DMS114 treated with DMSO at 0.1 percent for 48 hours (cell line): ENCODE data around the gene LTA4H.
A peak's percentile ranks its signal among the peaks of the same experiment; 100 is the strongest.
"Not testable (repeated sequence)": the region's sequence is repeated elsewhere in the genome, so short reads cannot be mapped to it uniquely, and the experiment has no call there.

Experiments
- DNase-seq: peaks from one replicate; lab custom pipeline; 2025; ENCODE audit not compliant: unreplicated experiment; lab: John Stamatoyannopoulos, UW

LTA4H gene

GRCh38 chr12:96035283-96036236 is at the start of gene LTA4H:
TSS of gene LTA4H (minus strand) at chr12:96035587. CDS start at chr12:96035519, 68 bp downstream.
- DNase-seq = peak; percentile 99

- DNase-seq = no peak
These were observed 49.2 kb upstream of the LTA4H start for GRCh38 chr12:96084624-96085023.

GRCh38 chr12:96083020-96083719 is 47.8 kb upstream of the LTA4H start:
- no peak for DNase-seq

- DNase-seq = no peak
These were observed 46.2 kb upstream of the LTA4H start for GRCh38 chr12:96081596-96081995.

GRCh38 chr12:96078231-96079135 is 43.1 kb upstream of the LTA4H start:
- no peak for DNase-seq

GRCh38 chr12:96077081-96077480 is 41.7 kb upstream of the LTA4H start:
- DNase-seq = no peak

- no peak for DNase-seq
These were observed 40.2 kb upstream of the LTA4H start for GRCh38 chr12:96075560-96075959.

GRCh38 chr12:96073346-96074330 is 38.3 kb upstream of the LTA4H start:
- DNase-seq = no peak

- DNase-seq = no peak
These were observed 35.4 kb upstream of the LTA4H start for GRCh38 chr12:96070670-96071279.

- DNase-seq = no peak
These were observed 34.3 kb upstream of the LTA4H start for GRCh38 chr12:96069511-96070231.

- DNase-seq = no peak
These were observed 33.2 kb upstream of the LTA4H start for GRCh38 chr12:96068636-96069035.

- no peak for DNase-seq
These were observed 32.7 kb upstream of the LTA4H start for GRCh38 chr12:96068111-96068510.

- not testable (repeated sequence) for DNase-seq
These were observed 30.4 kb upstream of the LTA4H start for GRCh38 chr12:96065776-96066175.

GRCh38 chr12:96064966-96065365 is 29.6 kb upstream of the LTA4H start:
- DNase-seq = no peak

- DNase-seq = no peak
These were observed 28.9 kb upstream of the LTA4H start for GRCh38 chr12:96064271-96064670.

- DNase-seq = no peak
These were observed 27.7 kb upstream of the LTA4H start for GRCh38 chr12:96063046-96063445.

- DNase-seq = peak; percentile 47
These were observed 26.6 kb upstream of the LTA4H start for GRCh38 chr12:96061864-96062453.

GRCh38 chr12:96061323-96061722 is 25.9 kb upstream of the LTA4H start:
- no peak for DNase-seq
